Adrenal gland (tissue), 12 donors: ENCODE results near the gene DGKH. TPM values are rescaled to one million over a fixed set of nuclear protein-coding genes. Genes with fewer than 3 reads are reported as not detected.

Experiments
- DNase-seq, 7 donors: peaks; one replicate each; pipeline ENCODE4 v3.0.0-alpha.2; 2019 to 2020
- H3K27ac ChIP-seq, 5 donors: fragments of 200-600 bp; sonication (generic) in 4 of 5; 1 replicate in 3 of 5; 2 replicates in 2 of 5; pipeline versions ENCODE4 v1.5.1 to v1.8.0; 2016 to 2020; ENCODE audit warnings: mild to moderate bottlenecking in 1 of 5
- H3K27me3 ChIP-seq: fragments of 200-600 bp; 2 replicates; pipeline ENCODE4 v1.8.0; 2021
- H3K36me3 ChIP-seq, 2 donors: fragments of 200-600 bp; replicated peaks in 1 of 2; 1 replicate in 1 of 2; 2 replicates in 1 of 2; pipeline versions ENCODE4 v1.5.1 to v1.8.0; 2018 to 2022
- H3K4me1 ChIP-seq, 2 donors: fragments of 200-600 bp; replicated peaks in 1 of 2; 1 replicate in 1 of 2; 2 replicates in 1 of 2; pipeline versions ENCODE4 v1.5.1 to v1.8.0; 2018 to 2021
- H3K4me3 ChIP-seq, 4 donors: fragments of 200-600 bp; sonication (generic) in 3 of 4; one replicate each; pipeline ENCODE4 v1.5.1; 2016 to 2018
- H3K9me3 ChIP-seq, 3 donors: fragments of 200-600 bp; sonication (generic) in 1 of 3; replicated peaks in 1 of 3; 1 replicate in 2 of 3; 2 replicates in 1 of 3; pipeline versions ENCODE4 v1.5.1 to v1.8.0; 2016 to 2021
- CTCF ChIP-seq, 6 experiments: fragments of 450-650 bp in 4 of 6; fragments of 200-600 bp in 2 of 6; sonication (generic) in 1 of 6; IDR thresholded peaks; 1 replicate in 5 of 6; 2 replicates in 1 of 6; pipeline versions ENCODE4 v1.5.1 to v1.8.0; 2016 to 2021; ENCODE audit warnings: antibody characterized with exemption in 6 of 6, mild to moderate bottlenecking in 2 of 6, moderate library complexity in 1 of 6
- POLR2A ChIP-seq, 2 donors: fragments of 450-650 bp; IDR thresholded peaks; one replicate each; pipeline ENCODE4 v1.6.1; 2017; ENCODE audit warnings: antibody characterized with exemption in 2 of 2, mild to moderate bottlenecking in 2 of 2, moderate library complexity in 1 of 2
- WGBS, 4 donors: extraction: QIAGEN DNeasy Blood & Tissue Kit in 2 of 4; methylation state at CpG; one replicate each; pipeline versions ENCODE4 v1.1.5 to v1.1.7; 2013 to 2017; 5-methylcytosine and 5-hydroxymethylcytosine counted together
- intact Hi-C, 2 donors: fragments of 100-400 bp; cut with DNase I; formaldehyde crosslinking; loops; one replicate each; pipeline versions ENCODE4 v1.14.1 to v1.15.0; 2022 to 2023
- polyA plus RNA-seq, 3 donors: library from polyadenylated mRNA; stranded (reverse); fragments of 200-250 nt in 2 of 3; fragments of 350-450 nt in 1 of 3; fragmentation: Illumina TruSeq in 1 of 3; extraction: RNeasy Lipid Tissue Mini Kit (QIAGEN cat#74804) in 1 of 3; gene quantifications; one replicate each; pipeline ENCODE4 v1.2.3, GENCODE V29; 2013 to 2014
- total RNA-seq, 9 donors: library from RNA; depleted of rRNA in 4 of 9; stranded (reverse); fragments of >200 nt in 4 of 9; fragments of 120-200 nt in 1 of 9; fragmentation: NEBNext Ultra II Directional in 1 of 9; extraction: Animal tissue kit (Norgen Biotek cat#: 25700) in 1 of 9; gene quantifications; one replicate each; pipeline versions ENCODE4 v1.1.0 to v1.2.4, GENCODE V29; 2013 to 2023
- donor health status: healthy with polysubstance abuse.
- donor health status: Bipolar disorder and iron deficiency.
- donor health status: DM: yes; HTN: yes; CAD: no.
- donor health status: DM: no; HTN: no; CAD: no.
- donor health status: DM: no; HTN: no; CAD: no.
- donor health status: DM: yes; HTN: yes; CAD: no.

DGKH gene
- total and polyA plus RNA-seq, 12 donors, result 0.81 to 7.1 (median 3.6) TPM

GRCh38 chr13:42215578-42216421, 167.4 kb downstream of the DGKH start:
- intact Hi-C loops, result no loop called here
- Histone ChIP-seq H3K4me3 (no peak overlapping the region), H3K27ac (no peak overlapping the region), H3K36me3 (no peaks in the 10 kb centered on the region), H3K4me1 (peaks cover 0 to 5% of the 10 kb centered on the region in 2 donors), H3K9me3 (no peaks in the 10 kb centered on the region), H3K27me3 (no peaks in the 10 kb centered on the region)
- WGBS, 4 donors, result 53 to 60% (median 58%) methylated on average over 6 of the region's 6 CpGs
- DNase-seq, result peak; percentile 40 to 72 (median 45)
- TF ChIP-seq CTCF (IDR thresholded peaks at IDR 0.05) (peak; percentile 28 to 65 (median 48)), POLR2A (IDR thresholded peaks at IDR 0.05) (no peak)

GRCh38 chr13:42216422-42216735, 167.9 kb downstream of the DGKH start:
- H3K4me1 ChIP-seq, result peaks cover 0 to 5% of the 10 kb centered on the region in 2 donors
- H3K36me3 ChIP-seq, result no peaks in the 10 kb centered on the region
- no peaks in the 10 kb centered on the region for H3K9me3 ChIP-seq
- intact Hi-C loops, result no loop called here
- no peaks in the 10 kb centered on the region for H3K27me3 ChIP-seq
- H3K4me3 ChIP-seq, result no peak overlapping the region
- no peak for DNase-seq
- no peak overlapping the region for H3K27ac ChIP-seq
- 68 to 89% (median 74%) methylated on average over 1 of the region's 1 CpG for WGBS, 4 donors
- no peak for TF ChIP-seq CTCF (IDR thresholded peaks at IDR 0.05)
- no peak for TF ChIP-seq POLR2A (IDR thresholded peaks at IDR 0.05)

- Histone ChIP-seq H3K27me3 (no peaks in the 10 kb centered on the region), H3K4me3 (no peak overlapping the region), H3K36me3 (no peaks in the 10 kb centered on the region), H3K4me1 (peaks cover 0 to 5% of the 10 kb centered on the region in 2 donors), H3K27ac (no peak overlapping the region), H3K9me3 (no peaks in the 10 kb centered on the region)
- WGBS, 4 donors, result 70 to 79% (median 75%) methylated on average over 3 of the region's 3 CpGs
- no peak for TF ChIP-seq CTCF (IDR thresholded peaks at IDR 0.05)
- TF ChIP-seq POLR2A (IDR thresholded peaks at IDR 0.05), result no peak
- intact Hi-C loops, result no loop called here
- peak in 6 of 7 donors; percentile 28 to 57 (median 30) for DNase-seq
These were observed 170.1 kb downstream of the DGKH start for GRCh38 chr13:42218576-42218975.

- 86 to 88% (median 87%) methylated on average over 3 of the region's 3 CpGs for WGBS, 4 donors
- no peaks in the 10 kb centered on the region for H3K27me3 ChIP-seq
- intact Hi-C loops, result no loop called here
- no peaks in the 10 kb centered on the region for H3K36me3 ChIP-seq
- H3K9me3 ChIP-seq, result no peaks in the 10 kb centered on the region
- peaks cover 0 to 5% of the 10 kb centered on the region in 2 donors for H3K4me1 ChIP-seq
- DNase-seq, result no peak
- TF ChIP-seq CTCF (IDR thresholded peaks at IDR 0.05), result no peak
- TF ChIP-seq POLR2A (IDR thresholded peaks at IDR 0.05), result no peak
- H3K4me3 ChIP-seq, result no peak overlapping the region
- H3K27ac ChIP-seq, result no peak overlapping the region
These were observed 170.6 kb downstream of the DGKH start for GRCh38 chr13:42219051-42219450.
